NCI-H345 (cell line): Measurements from ENCODE around the gene NCAPD3.
"Not testable (repeated sequence)": the region's sequence is repeated elsewhere in the genome, so short reads cannot be mapped to it uniquely, and the experiment has no call there.

Experiments used
- DNase-seq: peaks from one replicate; lab custom pipeline; 2025; lab: John Stamatoyannopoulos, UW

Gene NCAPD3

DNA sequence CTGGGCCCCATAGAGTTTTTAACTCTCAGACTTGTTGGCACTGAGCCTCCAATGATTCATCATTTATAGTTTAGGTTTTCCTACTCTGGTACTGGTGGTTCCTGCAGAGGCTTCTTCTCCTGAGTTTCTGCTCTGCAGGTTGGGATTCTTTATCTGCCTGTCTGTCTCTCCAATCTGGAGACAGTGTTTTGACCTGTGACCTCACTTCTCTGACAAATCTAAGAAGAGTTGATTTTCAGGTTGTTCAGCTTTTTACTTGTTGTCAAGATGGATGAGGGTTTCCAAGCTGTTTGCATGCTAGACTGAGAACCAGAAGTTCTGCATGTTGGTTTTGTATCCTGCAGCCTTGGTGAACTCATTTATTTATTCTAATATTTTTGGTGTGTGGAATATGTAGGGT, 91.0 kb downstream of the NCAPD3 start:
- no peak for DNase-seq

DNA sequence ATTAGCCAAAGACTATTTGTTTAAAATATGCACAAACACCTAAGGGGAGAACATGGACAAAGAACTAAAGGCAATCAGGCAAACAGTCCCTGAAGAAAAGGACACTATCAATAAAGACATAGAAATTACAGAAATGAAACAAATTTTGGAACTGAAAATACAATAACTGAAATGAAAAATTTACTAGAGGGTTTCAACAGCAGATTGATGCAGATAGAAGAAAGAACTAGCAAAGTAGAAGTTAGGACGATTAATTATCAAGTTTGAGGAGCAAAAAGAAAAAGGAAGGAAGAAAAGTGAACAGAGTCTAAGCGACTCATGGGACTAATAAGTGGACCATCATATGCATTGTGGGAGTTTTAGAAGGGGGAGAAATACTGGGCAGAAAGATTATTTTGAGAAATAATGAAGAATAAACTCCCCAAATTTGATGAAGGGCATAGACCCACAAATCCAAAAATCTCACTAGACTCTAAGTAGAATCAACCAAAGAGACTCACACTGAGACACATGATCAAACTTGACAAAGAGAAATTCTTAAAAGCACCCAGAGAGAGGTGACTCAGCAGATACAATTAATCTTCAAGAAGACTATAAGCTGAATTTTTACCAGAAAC, 92.0 kb downstream of the NCAPD3 start:
- DNase-seq, result no peak

DNA sequence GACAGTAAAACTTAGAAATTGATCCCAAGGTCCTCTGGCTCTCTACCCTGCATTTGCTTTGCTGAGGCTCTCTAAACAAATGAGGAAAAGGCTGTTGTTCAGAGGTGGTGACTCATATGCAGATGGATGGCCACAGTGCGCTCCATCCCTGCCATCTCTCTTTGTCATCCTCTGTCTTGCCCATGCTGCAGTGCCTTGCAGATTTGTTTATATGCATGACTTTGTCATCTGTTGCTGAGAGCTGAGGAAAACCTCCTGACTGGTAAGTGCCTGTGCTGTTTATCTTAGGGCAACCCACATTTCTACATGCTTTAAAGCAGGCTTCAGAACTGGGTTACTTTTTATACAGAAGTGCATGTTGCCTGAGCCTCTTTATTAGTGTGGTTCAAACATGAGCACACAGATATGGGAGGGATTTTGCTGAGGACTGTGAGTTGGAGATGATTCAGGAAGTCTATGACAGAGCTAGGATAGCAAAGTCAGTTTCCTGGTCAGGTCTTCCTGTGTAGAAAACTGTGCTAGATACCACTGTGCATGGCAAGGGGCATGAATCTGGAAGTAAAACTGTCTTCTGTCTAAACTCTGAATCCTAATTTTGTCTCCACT, 97.4 kb downstream of the NCAPD3 start:
- DNase-seq, result no peak

GRCh38 chr11:134125507-134125906, 98.3 kb downstream of the NCAPD3 start:
- DNase-seq, result no peak

GRCh38 chr11:134124660-134125451, 98.9 kb downstream of the NCAPD3 start:
- no peak for DNase-seq

DNA sequence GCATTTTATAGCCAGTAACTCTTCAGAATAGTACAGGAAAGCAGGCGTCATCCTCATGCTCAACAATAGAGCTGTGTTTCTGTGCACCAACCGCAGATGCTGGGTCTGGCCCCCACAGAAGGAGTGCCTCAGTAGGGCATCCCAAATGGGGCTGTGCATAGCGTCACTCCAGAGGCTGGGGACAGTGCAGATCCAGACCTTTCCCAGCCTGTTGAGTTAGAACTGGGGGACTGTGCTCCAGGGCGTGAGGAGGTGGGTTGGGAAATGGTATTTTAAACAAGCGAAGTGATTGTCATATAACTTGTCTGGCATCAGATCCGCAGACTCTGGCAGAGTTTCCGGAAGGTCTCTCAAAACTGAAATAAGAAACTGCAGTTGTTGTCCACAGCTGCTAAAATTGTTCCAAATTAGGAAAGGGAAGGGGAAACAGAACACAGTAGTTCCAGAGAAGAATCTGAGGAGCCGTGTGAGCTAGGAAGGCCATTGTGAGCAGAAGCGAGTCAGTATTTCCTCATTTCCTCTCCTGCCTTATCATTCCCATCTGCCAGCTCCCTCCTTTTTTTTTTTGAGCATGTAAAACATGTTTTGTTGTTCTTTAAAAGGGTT, 102.7 kb downstream of the NCAPD3 start:
- no peak for DNase-seq

- no peak for DNase-seq
Measured at GRCh38 chr11:134120143-134120850, 103.5 kb downstream of the NCAPD3 start.

GRCh38 chr11:134119094-134119493, 104.7 kb downstream of the NCAPD3 start:
- no peak for DNase-seq

DNA sequence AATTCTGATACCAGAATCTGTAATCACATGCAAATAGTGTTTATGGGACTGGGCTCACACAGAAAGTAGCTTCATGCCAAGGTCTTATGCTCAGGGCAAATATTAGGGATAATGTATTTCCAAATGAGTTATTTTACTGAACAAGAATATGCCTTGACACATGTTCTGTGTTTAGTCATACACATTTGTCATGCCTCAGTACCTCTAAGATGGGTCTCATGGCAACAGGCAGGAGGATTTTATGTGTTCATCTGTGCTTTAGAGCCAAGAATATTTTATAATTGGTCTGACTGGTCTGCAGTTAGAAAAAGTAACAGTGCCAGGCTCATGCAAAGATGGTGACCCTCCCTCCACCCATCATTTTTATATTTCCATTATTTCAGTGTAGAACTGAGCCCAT, 105.8 kb downstream of the NCAPD3 start:
- DNase-seq, result no peak

GRCh38 chr11:134116210-134116609, 107.6 kb downstream of the NCAPD3 start:
- no peak for DNase-seq

GRCh38 chr11:134113787-134114186, 110.0 kb downstream of the NCAPD3 start:
- DNase-seq, result not testable (repeated sequence)

- DNase-seq, result no peak
Measured at GRCh38 chr11:134110252-134110815, 113.4 kb downstream of the NCAPD3 start.
